ENCODE measurements around the gene CACNA2D3.
"Not testable (repeated sequence)": the region's sequence is repeated elsewhere in the genome, so short reads cannot be mapped to it uniquely, and the experiment has no call there.

DNA sequence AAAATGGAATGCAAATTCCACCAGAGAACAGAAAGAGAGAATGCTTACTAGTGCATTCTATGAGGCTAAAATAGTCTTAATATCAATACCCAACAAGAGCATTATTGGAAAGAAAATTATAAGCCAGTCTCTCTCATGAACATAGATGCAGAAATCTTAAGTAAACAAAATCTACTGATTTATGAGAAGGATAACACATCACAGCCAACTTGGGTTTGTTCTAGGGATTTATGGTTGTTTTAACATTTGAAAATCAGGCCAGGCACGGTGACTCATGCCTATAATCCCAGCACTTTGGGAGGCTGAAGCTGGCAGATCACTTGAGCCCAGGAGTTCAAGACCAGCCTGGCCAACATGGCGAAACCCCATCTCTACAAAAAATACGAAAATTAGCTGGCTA, 989.6 kb downstream of the CACNA2D3 start:
- not testable (repeated sequence) for TF ChIP-seq POLR2A, POLR2AphosphoS5, SPI1 (IDR thresholded peaks at IDR 0.05; ENCODE audit: low read depth, low read length)

Measured in GM12891 (cell line).